Ishikawa (cell line): ENCODE measurements around the gene HEPACAM.

Experiments
- CEBPB ChIP-seq: IDR thresholded peaks from 2 replicates; pipeline ENCODE4 v1.6.1; 2012
- CREB1 ChIP-seq: IDR thresholded peaks from 2 replicates; pipeline ENCODE4 v1.6.1; 2012; ENCODE audit warnings: low read depth
- FOXM1 ChIP-seq: IDR thresholded peaks from 2 replicates; pipeline ENCODE4 v1.6.1; 2012; ENCODE audit warnings: low read depth, borderline replicate concordance
- RAD21 ChIP-seq: IDR thresholded peaks from 2 replicates; pipeline ENCODE4 v1.6.1; 2012; ENCODE audit warnings: low read depth
- TCF12 ChIP-seq: IDR thresholded peaks from 2 replicates; pipeline ENCODE4 v1.6.1; 2012; ENCODE audit warnings: low read depth
- TF ChIP-seq, protein P1 (sequence below): IDR thresholded peaks from 2 replicates; pipeline ENCODE4 v1.6.1; 2012
- TF ChIP-seq, protein P2 (sequence below): IDR thresholded peaks from 2 replicates; pipeline ENCODE4 v1.6.1; 2012; ENCODE audit warnings: low read depth, mild to moderate bottlenecking

DNA sequence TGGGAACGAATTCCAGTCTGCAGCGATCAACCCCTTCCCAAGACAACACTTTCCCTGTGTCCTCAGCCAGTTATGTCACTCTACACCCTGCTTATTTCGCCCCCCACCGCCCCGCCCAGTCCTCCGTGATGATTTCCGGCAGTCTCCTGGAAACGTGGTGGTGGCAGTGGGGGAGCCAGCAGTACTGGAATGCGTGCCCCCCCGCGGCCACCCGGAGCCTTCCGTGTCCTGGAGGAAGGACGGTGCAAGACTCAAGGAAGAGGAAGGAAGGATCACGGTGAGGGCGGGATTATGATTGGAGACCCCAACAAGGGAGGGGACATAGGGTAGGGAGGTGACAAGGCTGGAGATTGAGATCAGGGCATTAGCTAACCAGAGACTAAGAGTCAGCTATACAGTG, 66.5 kb downstream of the HEPACAM start:
- TF ChIP-seq, protein P1, sequence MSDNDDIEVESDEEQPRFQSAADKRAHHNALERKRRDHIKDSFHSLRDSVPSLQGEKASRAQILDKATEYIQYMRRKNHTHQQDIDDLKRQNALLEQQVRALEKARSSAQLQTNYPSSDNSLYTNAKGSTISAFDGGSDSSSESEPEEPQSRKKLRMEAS: no peak
- TF ChIP-seq, protein P2, sequence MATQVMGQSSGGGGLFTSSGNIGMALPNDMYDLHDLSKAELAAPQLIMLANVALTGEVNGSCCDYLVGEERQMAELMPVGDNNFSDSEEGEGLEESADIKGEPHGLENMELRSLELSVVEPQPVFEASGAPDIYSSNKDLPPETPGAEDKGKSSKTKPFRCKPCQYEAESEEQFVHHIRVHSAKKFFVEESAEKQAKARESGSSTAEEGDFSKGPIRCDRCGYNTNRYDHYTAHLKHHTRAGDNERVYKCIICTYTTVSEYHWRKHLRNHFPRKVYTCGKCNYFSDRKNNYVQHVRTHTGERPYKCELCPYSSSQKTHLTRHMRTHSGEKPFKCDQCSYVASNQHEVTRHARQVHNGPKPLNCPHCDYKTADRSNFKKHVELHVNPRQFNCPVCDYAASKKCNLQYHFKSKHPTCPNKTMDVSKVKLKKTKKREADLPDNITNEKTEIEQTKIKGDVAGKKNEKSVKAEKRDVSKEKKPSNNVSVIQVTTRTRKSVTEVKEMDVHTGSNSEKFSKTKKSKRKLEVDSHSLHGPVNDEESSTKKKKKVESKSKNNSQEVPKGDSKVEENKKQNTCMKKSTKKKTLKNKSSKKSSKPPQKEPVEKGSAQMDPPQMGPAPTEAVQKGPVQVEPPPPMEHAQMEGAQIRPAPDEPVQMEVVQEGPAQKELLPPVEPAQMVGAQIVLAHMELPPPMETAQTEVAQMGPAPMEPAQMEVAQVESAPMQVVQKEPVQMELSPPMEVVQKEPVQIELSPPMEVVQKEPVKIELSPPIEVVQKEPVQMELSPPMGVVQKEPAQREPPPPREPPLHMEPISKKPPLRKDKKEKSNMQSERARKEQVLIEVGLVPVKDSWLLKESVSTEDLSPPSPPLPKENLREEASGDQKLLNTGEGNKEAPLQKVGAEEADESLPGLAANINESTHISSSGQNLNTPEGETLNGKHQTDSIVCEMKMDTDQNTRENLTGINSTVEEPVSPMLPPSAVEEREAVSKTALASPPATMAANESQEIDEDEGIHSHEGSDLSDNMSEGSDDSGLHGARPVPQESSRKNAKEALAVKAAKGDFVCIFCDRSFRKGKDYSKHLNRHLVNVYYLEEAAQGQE: no peak
- TF ChIP-seq TCF12: no peak
- TF ChIP-seq RAD21: no peak
- no peak for TF ChIP-seq CEBPB
- no peak for TF ChIP-seq FOXM1
- no peak for TF ChIP-seq CREB1
